ACC112 (cell line): ENCODE data around the gene PFKP.

ENCODE experiments used
- H2AFZ ChIP-seq: fragments of 200-600 bp; sonication (generic); one replicate; pipeline ENCODE4 v1.6.0; 2017; ENCODE audit warnings: antibody characterized with exemption, low read length; ENCODE audit not compliant: unreplicated experiment
- H3K27ac ChIP-seq: fragments of 200-600 bp; sonication (generic); 2 replicates; pipeline ENCODE4 v1.5.1; 2014; ENCODE audit warnings: low read depth, mild to moderate bottlenecking, antibody characterized with exemption, low read length, moderate library complexity
- H3K27me3 ChIP-seq: fragments of 200-600 bp; sonication (generic); 2 replicates; pipeline ENCODE4 v1.6.1; 2014; ENCODE audit warnings: mild to moderate bottlenecking, antibody characterized with exemption, low read length, moderate library complexity, mixed read lengths; ENCODE audit not compliant: insufficient read depth
- H3K36me3 ChIP-seq: fragments of 200-600 bp; sonication (generic); 2 replicates; pipeline ENCODE4 v1.6.1; 2016; ENCODE audit warnings: mild to moderate bottlenecking, antibody characterized with exemption, low read length, moderate library complexity, mixed read lengths; ENCODE audit not compliant: insufficient read depth
- H3K4me1 ChIP-seq: fragments of 200-600 bp; sonication (generic); one replicate; pipeline ENCODE4 v1.6.1; 2016; ENCODE audit warnings: low read length, mixed read lengths; ENCODE audit not compliant: insufficient read depth, unreplicated experiment, control insufficient read depth
- H3K4me3 ChIP-seq: fragments of 200-600 bp; sonication (generic); 2 replicates; pipeline ENCODE4 v1.5.1; 2014; ENCODE audit warnings: mild to moderate bottlenecking, low read depth, low read length
- H3K79me2 ChIP-seq: fragments of 200-600 bp; sonication (generic); one replicate; pipeline ENCODE4 v1.6.0; 2016; ENCODE audit warnings: low read length; ENCODE audit not compliant: control insufficient read depth, unreplicated experiment, insufficient read depth

PFKP gene

DNA sequence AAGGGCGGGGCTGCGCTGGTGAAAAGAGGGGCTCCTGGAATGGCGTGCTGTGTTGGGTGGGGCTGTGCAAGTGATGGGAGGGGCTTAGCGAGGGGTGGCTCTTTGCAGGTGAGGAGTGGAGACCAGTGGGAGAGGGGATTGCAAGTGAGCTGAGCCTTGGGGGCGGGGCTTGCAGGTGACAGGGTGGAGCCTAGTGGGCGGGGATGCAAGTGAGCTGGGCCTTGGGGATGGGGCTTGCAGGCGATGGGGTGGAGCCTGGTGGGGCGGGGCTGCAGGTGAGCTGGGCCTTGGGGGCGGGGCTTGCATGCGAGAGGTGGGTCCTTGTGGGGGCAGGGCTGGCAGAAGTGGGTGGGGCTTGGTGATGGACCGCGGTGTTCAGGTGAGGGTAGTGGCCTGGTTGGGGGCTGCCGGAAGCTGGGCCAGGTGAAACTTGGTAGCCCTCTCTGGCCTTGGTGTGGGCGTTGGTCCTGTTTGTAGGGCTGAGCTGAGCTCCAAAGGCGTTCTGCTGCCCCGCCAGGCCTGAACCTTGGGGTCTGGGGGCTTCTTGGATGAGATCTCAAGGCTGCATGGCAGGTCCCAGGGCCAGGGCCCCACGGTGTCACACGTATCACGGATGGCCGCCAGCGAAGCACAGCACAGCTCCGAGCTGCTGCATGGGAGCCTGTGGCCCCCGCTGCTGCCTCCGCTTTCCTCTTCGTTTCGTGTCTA, 106.0 kb downstream of the PFKP start:
- peaks cover 11% of the 10 kb centered on the region for H3K36me3 ChIP-seq
- H3K27me3 ChIP-seq, result peaks cover 15% of the 10 kb centered on the region
- H3K79me2 ChIP-seq, result peaks cover 29% of the 10 kb centered on the region
- H3K27ac ChIP-seq, result no peak overlapping the region
- peak overlapping the region; percentile 69 for H3K4me3 ChIP-seq
- peaks cover 9% of the 10 kb centered on the region for H3K4me1 ChIP-seq
- H2AFZ ChIP-seq, result peak overlapping the region; percentile 30

GRCh38 chr10:3178042-3178441, 110.7 kb downstream of the PFKP start:
- Histone ChIP-seq H3K36me3 (no peaks in the 10 kb centered on the region), H3K4me1 (no peaks in the 10 kb centered on the region), H2AFZ (no peak overlapping the region)

DNA sequence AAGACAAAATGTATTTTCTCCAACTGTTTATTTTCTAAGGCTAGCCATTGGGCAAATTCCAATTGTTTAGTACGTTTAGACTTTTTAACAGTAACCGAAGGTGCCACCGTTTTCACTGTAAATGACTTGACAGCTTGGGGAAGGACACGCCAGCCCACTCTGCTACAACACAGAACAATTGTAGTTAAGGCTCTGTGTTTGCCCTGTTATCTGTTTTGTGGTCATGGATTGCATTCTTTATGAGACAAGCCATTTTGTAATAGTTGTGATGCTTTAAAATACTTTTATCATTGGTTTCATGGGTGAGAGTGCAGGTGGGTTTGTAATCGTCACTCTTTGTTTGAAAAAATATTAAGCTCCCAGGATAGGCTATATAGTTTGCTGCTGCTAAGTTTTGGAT, 111.8 kb downstream of the PFKP start:
- no peak overlapping the region for H3K27ac ChIP-seq
- no peaks in the 10 kb centered on the region for H3K79me2 ChIP-seq
- no peak overlapping the region for H3K4me3 ChIP-seq
- no peaks in the 10 kb centered on the region for H3K36me3 ChIP-seq
- peaks cover 38% of the 10 kb centered on the region for H3K27me3 ChIP-seq
- no peak overlapping the region for H2AFZ ChIP-seq
- no peaks in the 10 kb centered on the region for H3K4me1 ChIP-seq

More at GRCh38 chr10:3178042-3178441, 110.7 kb downstream of the PFKP start:
- Histone ChIP-seq H3K27me3 (peaks cover 27% of the 10 kb centered on the region), H3K27ac (no peak overlapping the region), H3K4me3 (no peak overlapping the region), H3K79me2 (no peaks in the 10 kb centered on the region)

DNA sequence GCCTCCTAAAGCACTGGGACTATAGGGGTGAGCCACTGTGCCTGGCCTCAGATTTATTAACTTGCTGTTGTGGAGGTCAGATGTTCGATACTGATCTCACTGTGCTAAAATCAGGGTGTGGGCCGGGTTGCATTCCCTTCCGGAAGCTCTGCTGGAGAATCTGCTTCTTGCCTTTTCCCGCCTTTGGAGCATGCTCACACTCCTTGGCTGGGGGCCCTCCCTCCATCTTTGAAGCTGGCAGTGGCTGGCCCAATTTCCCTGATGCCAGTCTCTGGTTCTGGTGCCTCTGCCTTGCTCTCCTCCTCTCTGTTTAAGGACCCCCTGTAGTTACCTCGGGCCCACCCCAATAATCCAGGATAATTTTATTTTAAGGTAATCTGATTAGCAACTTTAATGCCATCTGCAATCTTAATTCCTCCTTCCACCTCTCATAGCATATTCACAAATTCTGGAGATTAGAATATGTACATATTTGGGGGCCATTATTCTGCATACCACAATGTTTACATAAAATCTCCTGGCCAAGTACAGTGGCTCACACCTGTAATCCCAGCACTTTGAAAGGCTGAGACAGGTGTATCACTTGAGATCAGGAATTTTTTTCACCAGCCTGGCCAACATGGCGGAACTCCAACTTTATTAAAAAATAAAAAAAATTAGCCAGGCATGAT, 113.1 kb downstream of the PFKP start:
- Histone ChIP-seq H3K27ac (no peak overlapping the region), H2AFZ (no peak overlapping the region)

GRCh38 chr10:3185386-3185785, 118.0 kb downstream of the PFKP start:
- Histone ChIP-seq H3K36me3 (no peaks in the 10 kb centered on the region), H2AFZ (no peak overlapping the region), H3K27ac (no peak overlapping the region), H3K27me3 (peaks cover 19% of the 10 kb centered on the region), H3K79me2 (no peaks in the 10 kb centered on the region), H3K4me1 (no peaks in the 10 kb centered on the region), H3K4me3 (no peak overlapping the region)

More for the DNA sequence above, 113.1 kb downstream of the PFKP start:
- Histone ChIP-seq H3K36me3 (no peaks in the 10 kb centered on the region), H3K4me1 (no peaks in the 10 kb centered on the region), H3K79me2 (no peaks in the 10 kb centered on the region), H3K4me3 (no peak overlapping the region), H3K27me3 (peaks cover 38% of the 10 kb centered on the region)

DNA sequence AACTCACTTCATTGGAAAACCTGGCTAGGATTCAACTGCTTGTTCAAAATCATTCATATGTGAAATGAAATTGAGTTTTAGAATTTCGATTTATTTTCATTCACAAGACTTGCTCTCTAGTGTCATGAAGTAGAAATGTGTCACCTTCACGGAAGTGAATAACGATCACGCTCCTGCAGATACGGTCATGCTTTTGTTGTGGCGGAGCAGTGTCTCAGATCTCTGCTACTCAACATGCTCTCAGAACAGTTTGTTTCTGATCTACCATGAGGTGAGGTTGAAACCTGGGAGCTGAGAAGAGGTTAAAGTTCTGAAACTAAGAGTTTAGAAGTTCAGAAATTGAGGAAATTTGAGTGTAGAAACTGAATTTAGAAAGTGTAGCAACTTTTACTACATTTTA, 119.0 kb downstream of the PFKP start:
- H3K27ac ChIP-seq, result no peak overlapping the region
- H2AFZ ChIP-seq, result no peak overlapping the region
- H3K4me1 ChIP-seq, result no peaks in the 10 kb centered on the region
- H3K4me3 ChIP-seq, result no peak overlapping the region
- peaks cover 19% of the 10 kb centered on the region for H3K27me3 ChIP-seq
- no peaks in the 10 kb centered on the region for H3K36me3 ChIP-seq
- no peaks in the 10 kb centered on the region for H3K79me2 ChIP-seq
